Mammary epithelial cell (primary cell): ENCODE measurements around the gene PLXNB3.

Source experiments
- CTCF ChIP-seq, 2 donors: IDR thresholded peaks in 1 of 2; conservative IDR thresholded peaks in 1 of 2; 2 replicates each; pipeline ENCODE4 v1.5.1; 2011 to 2012; ENCODE audit warnings: inconsistent platforms in 2 of 2, low read length in 2 of 2, mild to moderate bottlenecking in 2 of 2, control low read depth in 1 of 2, low read depth in 1 of 2; ENCODE audit not compliant: insufficient read depth in 1 of 2; ENCODE audit errors: extremely low read depth in 1 of 2
- EZH2 ChIP-seq: IDR thresholded peaks from 2 replicates; pipeline ENCODE4 v1.6.1; 2012; ENCODE audit warnings: low read length, inconsistent platforms, borderline replicate concordance

- TF ChIP-seq CTCF (conservative IDR thresholded peaks at IDR 0.05 in 1 of 2, IDR thresholded peaks at IDR 0.05 in 1 of 2; ENCODE audit: extremely low read depth in 1 of 2, insufficient read depth in 1 of 2, low read depth in 1 of 2, low read length in 2 of 2) (no peak), EZH2 (no peak)
These were observed 5.3 kb downstream of the PLXNB3 start for GRCh38 chrX:153769158-153769864.
